Endometrial microvascular endothelial cells (primary cell): ENCODE results near the gene CLCA1. TPM values are rescaled to one million over a fixed set of nuclear protein-coding genes. Genes with fewer than 3 reads are reported as not detected.

Experiments used
- in situ Hi-C: cut with HindIII; loops from 2 replicates; pipeline ENCODE4 v1.10.0; 2017; ENCODE audit warnings: low sequenced_read_pairs, low pct_unique_long_range_greater_than_20kb; ENCODE audit errors: inconsistent ontology term
- total RNA-seq: library from RNA; depleted of rRNA; stranded (reverse); fragments of >200 nt; gene quantifications from one replicate; pipeline ENCODE4 v1.2.3, GENCODE V29; 2015; ENCODE audit errors: inconsistent ontology term

CLCA1 gene
- total RNA-seq, result not detected

- in situ Hi-C loops, result no loop called here
Observed at GRCh38 chr1:86468501-86468977, at the start of gene CLCA1. Gene CLCA1 (plus strand): TSS chr1:86468927. CDS start chr1:86468972, 45 bp downstream.

DNA sequence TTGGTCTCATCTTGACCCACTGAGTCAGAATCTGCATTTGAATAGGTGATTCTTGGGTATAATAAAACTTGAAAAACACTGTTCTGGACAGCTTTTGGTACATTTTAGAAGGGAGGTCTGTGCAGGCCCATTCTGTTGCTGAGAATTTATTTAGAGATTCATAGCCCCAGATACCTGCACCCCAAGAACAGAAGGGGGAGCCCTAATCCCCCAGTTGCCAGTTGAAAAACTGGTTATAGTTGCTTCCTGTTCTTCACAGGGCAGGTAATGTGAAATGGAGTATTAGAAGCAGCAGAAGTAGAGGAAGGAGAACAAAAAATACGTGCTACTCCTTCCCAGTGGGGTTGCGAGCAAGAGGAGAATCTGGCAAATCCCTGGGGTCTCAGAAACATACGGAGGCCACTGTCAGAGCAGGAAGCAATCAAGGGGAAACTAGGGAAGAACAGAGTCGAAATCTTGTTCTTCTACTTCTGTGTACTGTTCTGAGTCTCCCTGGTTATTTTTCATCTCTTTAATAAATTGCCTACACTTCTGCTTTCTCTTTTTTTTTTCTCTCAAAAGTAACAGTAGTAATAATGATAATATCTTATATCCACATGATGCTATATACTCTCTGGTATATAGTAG lies 49.3 kb upstream of the CLCA1 start:
- in situ Hi-C loops, result no loop called here

DNA sequence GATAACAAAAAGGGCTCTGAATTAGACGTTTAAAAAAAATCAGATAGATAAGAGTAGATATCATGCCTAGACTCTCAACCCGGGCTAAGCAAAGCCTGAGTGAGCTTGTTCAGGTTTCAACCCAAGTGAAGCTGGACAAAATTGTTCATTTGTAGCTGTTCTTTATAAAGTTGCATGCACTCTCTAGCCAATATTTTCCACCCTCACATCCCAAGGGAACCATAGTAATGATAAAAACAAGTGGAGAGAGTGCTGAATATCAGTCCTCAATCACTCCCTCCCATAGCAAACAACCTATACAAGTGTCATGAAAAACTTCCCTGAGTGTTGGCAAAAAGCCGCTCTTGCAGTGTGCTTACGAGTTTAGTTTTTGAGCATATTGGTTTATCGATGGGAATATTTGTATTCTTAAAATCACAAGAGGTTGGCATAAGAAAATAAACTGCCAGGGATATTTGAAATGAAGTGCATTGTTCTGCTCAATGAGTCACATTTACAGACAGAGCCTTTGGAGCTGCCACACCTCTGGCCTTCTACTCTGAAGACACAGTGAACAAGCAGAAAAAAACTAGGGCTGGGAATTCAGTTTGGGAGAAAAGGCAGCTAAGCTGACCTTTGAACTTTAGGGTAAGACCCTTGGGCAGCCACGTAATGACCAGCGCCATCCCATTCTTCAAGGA lies 47.0 kb upstream of the CLCA1 start:
- in situ Hi-C loops, result no loop called here

DNA sequence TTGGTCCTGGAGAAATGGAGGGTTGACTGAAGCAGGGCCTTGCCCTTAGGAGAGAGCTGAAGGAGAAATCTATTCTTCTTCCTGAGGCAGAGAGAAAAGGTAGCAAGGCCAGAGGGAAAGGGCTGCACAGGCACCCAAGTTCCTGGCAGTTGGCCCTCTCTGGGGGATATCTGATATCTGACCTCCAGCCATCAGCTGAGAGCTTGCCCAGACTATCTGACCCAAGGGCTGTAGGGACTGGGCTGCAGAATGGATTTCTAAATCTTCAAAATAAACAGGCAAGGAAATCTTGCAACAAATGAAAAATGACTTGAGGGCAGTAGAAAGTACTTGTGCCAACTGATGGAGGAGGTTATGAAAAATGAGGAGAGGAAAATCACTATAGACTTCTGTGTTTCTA lies 45.3 kb upstream of the CLCA1 start:
- in situ Hi-C loops, result no loop called here

GRCh38 chr1:86423873-86424272 lies 44.9 kb upstream of the CLCA1 start, which contains the start of gene CLCA2:
Gene CLCA2 (plus strand): TSS chr1:86424171. CDS start chr1:86424248, 77 bp downstream.
- in situ Hi-C loops, result no loop called here

- in situ Hi-C loops, result no loop called here
Observed at GRCh38 chr1:86429122-86429725, 39.5 kb upstream of the CLCA1 start.

DNA sequence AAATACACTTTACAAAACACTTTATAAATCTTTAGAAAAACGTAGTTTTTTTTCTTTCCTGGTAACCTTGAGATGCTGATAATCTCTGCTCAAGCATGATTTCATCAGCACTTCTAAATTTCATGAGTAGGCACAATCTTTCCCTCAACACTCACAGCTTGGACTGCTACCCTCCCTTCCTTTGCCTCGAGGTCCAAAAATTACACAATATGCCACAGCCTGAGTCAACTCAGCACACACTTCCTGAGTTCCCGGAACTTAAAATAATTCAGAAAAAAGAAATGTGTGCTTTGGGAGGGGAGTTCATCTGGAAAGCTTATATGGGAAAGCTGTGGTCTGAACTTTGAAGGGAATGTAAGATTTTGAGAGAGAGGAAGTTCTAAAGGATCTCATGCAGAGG lies 38.9 kb upstream of the CLCA1 start:
- in situ Hi-C loops, result no loop called here

DNA sequence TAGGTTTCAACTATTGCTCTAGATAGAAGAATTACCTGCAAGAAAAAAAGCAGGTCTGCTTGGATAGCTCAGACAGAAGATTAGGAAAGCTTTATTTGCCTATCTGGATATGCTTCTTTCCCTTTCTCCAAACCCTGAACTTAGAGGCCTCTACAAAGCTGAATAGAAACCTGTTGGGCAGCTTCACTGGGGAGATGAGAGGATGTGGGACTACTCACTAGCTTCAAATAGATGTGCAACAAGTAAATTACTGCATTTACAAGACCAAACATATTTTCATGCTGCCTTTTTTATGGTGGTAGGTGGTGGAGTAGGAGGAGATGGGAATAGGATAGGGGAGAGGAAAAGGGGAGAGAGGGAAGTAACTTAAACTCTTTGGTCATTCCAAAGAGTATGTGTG lies 38.4 kb upstream of the CLCA1 start:
- in situ Hi-C loops, result no loop called here

DNA sequence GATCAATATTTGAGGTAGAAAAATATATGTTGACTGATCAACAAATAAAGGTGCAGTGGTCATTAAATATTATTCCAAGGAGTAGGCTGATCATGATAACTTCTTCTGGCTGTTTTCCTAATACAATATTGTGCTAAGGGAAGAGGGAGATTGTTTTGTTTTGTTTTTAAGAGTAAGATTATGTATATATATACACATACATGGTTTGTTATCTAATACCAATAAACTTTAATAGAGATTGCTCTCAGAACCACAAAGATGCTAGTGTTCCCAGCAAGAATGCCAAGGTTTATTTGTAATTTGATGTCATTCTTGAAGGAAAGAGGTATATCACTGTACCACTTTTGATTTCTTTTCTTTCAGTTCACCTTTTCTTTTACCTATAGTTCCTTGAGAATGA lies 34.7 kb upstream of the CLCA1 start:
- in situ Hi-C loops, result no loop called here

DNA sequence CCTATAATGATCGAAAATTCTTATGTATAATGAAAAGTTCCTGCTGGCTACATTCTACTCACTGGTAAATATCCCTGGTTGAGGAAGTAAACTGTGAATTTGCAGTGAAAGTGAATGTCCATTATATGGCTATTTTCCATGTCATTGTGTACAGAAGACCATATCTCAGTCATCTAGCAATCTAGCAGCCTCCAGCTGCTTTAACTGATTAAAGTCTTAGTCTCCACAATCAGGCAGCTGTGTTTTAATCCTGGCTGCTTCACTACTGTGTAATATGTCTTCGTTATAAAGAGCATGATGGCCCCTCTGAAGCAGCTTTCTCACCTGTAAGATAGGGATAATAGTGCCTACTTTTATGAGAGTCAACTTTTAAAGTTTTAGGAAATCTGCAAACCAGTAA lies 33.4 kb upstream of the CLCA1 start:
- in situ Hi-C loops, result no loop called here

- in situ Hi-C loops, result no loop called here
Observed at GRCh38 chr1:86436041-86436440, 32.7 kb upstream of the CLCA1 start.

DNA sequence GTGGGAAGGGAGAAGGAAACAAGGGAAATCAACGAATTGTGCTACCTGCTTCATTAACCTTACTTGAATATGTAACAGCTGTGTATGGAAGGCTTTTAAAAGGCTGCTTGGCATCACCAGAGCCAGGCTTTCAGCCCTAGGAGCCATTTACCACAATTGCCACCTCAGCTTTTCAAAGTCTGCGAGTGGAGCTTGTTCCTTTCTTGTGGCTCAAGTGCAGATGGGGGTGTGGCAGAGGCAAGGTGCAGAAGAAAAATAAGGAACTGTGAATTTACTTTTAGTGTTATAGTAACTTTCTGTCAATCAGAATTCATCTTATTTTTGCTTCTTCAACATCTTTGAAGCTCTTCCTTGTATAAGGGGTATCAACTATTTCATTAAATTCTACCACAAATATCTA lies 27.1 kb upstream of the CLCA1 start:
- in situ Hi-C loops, result no loop called here

GRCh38 chr1:86441997-86442396 lies 26.7 kb upstream of the CLCA1 start:
- in situ Hi-C loops, result no loop called here

- in situ Hi-C loops, result no loop called here
Observed at GRCh38 chr1:86445919-86446318, 22.8 kb upstream of the CLCA1 start.

GRCh38 chr1:86447198-86447790 lies 21.4 kb upstream of the CLCA1 start:
- in situ Hi-C loops, result no loop called here

- in situ Hi-C loops, result no loop called here
Observed at GRCh38 chr1:86448670-86449069, 20.1 kb upstream of the CLCA1 start.

GRCh38 chr1:86449103-86449502 lies 19.6 kb upstream of the CLCA1 start:
- in situ Hi-C loops, result no loop called here

DNA sequence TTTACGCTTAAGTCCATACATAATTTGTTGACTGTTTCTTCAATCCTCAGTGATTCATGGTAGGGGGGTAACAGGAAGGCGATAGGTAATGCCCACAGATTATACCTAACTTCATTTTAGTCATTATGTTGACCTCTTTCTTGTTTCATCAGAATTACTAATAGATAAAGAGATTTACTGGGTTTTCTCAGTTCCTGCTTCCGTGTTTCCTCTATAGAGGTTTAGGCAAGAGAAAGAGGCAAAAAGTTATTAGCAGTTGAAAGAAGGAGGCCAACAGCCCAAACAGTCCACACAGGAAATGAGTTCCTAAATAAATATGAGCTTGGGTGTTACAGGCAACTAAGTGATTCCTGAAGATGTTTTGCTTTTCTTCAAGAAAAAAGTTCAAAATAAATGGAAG lies 17.9 kb upstream of the CLCA1 start:
- in situ Hi-C loops, result no loop called here

DNA sequence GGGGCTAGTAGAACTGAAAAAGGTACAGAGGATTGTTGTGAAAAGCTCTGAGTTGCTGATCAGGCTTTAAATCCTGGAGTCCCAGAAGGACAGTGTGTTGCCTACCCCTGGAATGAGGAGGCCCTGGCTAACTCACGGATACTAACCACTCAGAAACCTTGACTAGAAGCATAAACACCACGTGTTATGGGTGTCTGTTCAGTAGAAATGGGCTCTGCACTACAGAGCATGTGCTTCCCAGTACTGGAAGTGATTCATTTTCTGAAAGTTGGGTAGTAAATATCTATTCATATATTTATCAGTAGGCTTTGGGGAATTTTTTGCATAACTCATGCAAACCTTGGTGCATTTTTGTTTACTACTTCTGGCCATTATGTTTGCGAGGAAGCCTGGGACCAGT lies 15.1 kb upstream of the CLCA1 start:
- in situ Hi-C loops, result no loop called here

DNA sequence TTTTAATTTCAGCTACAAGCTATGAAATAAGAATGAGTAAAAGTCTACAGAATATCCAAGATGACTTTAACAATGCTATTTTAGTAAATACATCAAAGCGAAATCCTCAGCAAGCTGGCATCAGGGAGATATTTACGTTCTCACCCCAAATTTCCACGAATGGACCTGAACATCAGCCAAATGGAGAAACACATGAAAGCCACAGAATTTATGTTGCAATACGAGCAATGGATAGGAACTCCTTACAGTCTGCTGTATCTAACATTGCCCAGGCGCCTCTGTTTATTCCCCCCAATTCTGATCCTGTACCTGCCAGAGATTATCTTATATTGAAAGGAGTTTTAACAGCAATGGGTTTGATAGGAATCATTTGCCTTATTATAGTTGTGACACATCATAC lies 13.7 kb upstream of the CLCA1 start:
- in situ Hi-C loops, result no loop called here
